Measurements from ENCODE around the gene MANBA.

The MANBA gene

DNA sequence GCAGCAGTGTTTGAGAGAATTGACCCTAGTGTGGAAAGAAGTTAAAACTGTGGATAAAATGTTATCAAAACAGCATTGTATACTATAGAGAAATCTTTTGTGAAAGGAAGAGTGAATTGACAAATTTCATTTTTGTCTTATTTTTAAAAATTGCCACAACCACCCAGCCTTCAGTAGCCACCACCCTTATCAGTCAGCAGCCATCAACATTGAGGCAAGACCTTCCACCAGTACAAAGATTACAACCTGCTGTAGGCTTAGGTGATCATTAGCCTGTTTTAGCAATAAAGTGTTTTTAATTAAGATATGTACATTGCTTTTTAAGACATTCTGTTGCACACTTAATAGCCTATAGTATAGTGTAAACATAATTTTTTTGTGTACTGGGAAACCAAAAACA, 168.5 kb downstream of the MANBA start:
- DNase-seq (ENCODE audit: low read depth): no peak

DNA sequence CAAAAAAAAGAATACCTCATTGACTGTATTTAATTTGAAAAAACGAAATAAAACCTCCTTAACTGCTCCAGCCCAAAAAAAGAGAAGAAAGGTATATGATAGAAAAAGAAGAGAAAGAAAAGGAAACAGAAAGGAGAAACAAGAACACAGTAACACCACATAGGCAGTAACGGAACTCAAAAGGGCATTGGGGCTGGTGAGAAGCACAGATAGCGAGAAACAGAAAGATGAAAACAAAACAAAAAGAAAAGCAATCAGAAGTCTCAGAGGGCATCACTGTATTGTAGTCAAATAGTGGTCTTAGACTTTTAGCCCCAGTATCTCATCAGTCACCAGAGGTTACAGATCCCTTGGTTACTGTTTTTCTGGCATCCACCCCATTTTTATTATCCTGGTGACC, 171.0 kb downstream of the MANBA start:
- DNase-seq (ENCODE audit: low read depth): no peak

DNA sequence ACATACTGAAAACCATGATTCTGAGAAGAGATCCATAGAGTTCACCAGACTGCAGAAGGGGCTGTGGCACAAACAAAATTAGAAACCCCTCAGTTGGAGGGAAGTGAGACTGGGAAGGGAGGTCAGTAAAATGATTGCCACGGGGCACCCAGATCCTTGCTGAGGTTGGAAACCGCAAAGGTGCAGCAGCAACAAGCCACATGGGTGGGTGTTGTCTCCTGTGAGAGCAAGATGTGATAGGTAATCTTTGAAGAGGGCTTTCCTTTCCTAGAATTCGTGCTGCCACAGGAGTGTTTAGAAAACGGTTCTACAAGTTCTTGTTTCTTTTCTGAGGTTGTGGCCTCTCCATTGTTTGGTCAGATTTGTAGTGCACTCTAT, 174.1 kb downstream of the MANBA start:
- DNase-seq (ENCODE audit: low read depth): no peak

DNA sequence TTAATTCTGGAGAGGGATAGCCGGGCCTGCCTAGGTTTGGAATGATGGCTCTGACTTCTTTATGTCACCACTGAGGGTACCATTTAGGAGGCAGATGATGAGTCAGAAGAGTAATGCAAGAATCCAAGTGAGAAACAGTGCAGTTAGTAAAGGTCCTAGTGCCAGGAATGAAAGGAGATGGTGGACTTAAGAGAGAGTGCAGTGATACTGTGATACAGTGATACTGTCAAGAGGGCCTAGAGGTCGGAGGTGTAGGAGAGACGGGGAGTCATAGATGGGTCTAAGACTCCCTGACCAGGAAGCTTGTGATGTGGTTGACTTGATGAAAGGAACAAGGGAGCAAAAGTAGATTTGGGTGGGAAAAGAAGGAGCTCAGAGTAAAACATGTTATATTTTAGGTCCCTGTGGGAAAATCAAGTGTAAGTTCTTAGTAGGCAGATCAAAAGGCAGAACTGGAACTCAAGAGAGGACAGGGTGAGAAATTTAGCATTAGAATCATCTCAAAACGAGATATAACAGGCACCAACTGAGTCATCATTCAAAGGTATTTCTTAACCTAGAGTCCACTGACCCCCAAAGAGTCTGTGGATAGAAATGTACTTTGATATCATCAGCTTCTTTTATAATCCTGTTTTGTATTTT, 174.6 kb downstream of the MANBA start:
- DNase-seq (ENCODE audit: low read depth): no peak

DNA sequence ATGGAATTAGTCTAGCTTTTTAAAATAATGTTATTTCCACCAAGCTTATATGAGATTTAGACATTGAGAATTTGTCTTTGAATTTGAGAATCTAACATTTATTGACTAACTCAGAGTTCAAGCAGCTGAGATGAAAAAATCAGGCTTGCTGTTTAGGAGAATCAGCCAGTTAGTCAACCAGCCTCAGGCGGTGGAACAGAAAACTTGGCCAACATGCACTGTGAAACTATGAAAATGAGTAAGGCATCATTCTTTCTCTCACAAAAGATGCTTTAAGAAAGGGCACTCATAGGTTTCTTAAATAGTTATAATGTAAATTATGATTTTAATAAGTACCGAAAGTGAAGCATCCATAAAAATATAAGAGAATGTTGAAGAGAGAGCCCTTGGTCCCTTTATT, 175.4 kb downstream of the MANBA start:
- no peak for DNase-seq (ENCODE audit: low read depth)

DNA sequence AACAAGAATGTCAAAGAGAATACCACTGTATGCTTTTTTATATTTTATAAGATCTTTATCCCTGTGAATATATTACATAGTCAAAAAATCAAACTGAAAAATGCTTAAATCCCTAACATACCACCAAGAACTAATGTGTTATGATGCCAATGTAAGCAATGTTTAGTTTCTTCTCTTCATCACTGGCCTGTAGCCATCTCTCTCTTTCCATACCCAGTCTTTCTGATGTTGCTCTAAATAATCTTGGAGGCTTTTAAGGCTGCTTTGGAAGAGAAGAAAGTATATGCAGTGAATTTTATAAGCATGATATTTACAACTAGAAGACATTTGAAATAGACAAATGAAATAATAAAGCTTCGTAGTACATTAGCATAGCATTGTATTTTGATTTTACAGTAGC, 176.7 kb downstream of the MANBA start:
- no peak for DNase-seq (ENCODE audit: low read depth)
